PC-9 (cell line): ENCODE results near the gene UGT2B10.
"Not testable (repeated sequence)": the region's sequence is repeated elsewhere in the genome, so short reads cannot be mapped to it uniquely, and the experiment has no call there.

Experiments used
- EZH2 ChIP-seq: fragments of 200-600 bp; sonication (generic); IDR thresholded peaks from 2 replicates; pipeline ENCODE4 v1.8.0; 2017; ENCODE audit warnings: antibody characterized with exemption, low read depth
- TF ChIP-seq, protein P1 (sequence below): fragments of 200-600 bp; sonication (generic); conservative IDR thresholded peaks from 2 replicates; pipeline ENCODE4 v1.6.1; 2017; ENCODE audit warnings: mixed run types, antibody characterized with exemption, mild to moderate bottlenecking, moderate library complexity

DNA sequence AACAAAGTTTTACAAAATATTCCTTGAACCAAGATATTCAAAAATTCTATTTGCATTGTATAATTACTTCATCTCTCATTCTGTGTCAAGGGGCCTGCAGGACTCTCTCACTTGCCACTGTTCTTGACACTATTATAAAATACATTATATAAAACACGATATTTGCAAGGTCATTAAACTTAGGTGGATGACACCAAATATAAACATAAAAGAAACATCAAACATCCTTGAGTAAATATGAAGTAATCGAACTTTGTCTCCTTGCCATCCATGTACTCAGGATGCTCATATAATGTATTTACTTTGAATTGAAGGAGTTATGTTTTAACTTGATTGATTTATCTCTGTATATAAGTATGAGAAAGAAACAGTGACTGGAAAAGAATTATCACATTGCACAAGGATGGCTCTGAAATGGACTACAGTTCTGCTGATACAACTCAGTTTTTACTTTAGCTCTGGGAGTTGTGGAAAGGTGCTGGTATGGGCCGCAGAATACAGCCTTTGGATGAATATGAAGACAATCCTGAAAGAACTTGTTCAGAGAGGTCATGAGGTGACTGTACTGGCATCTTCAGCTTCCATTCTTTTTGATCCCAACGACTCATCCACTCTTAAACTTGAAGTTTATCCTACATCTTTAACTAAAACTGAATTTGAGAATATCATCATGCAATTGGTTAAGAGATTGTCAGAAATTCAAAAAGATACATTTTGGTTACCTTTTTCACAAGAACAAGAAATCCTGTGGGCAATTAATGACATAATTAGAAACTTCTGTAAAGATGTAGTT lies at the start of gene UGT2B10:
- TF ChIP-seq, protein P1, sequence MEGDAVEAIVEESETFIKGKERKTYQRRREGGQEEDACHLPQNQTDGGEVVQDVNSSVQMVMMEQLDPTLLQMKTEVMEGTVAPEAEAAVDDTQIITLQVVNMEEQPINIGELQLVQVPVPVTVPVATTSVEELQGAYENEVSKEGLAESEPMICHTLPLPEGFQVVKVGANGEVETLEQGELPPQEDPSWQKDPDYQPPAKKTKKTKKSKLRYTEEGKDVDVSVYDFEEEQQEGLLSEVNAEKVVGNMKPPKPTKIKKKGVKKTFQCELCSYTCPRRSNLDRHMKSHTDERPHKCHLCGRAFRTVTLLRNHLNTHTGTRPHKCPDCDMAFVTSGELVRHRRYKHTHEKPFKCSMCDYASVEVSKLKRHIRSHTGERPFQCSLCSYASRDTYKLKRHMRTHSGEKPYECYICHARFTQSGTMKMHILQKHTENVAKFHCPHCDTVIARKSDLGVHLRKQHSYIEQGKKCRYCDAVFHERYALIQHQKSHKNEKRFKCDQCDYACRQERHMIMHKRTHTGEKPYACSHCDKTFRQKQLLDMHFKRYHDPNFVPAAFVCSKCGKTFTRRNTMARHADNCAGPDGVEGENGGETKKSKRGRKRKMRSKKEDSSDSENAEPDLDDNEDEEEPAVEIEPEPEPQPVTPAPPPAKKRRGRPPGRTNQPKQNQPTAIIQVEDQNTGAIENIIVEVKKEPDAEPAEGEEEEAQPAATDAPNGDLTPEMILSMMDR, result not testable (repeated sequence)
- not testable (repeated sequence) for TF ChIP-seq EZH2
